Activated CD8-positive, alpha-beta memory T cell treated with anti-CD3 and anti-CD28 coated beads for 36 hours (primary cell): ENCODE data around the gene GPR156. TPM values are rescaled to one million over a fixed set of nuclear protein-coding genes. Genes with fewer than 3 reads are reported as not detected.
"Not testable (repeated sequence)": the region's sequence is repeated elsewhere in the genome, so short reads cannot be mapped to it uniquely, and the experiment has no call there.

ENCODE experiments used
- CTCF ChIA-PET: fragments of 350-600 bp; sonication (Branson Sonifier 250); formaldehyde crosslinking; loops from one replicate; lab custom pipeline; 2021; ENCODE audit warnings: antibody characterized with exemption; lab: Charles Lee
- POLR2A ChIA-PET: fragments of 350-600 bp; sonication (Branson Sonifier 250); formaldehyde crosslinking; loops from one replicate; lab custom pipeline; 2021; ENCODE audit warnings: antibody characterized with exemption; lab: Charles Lee
- total RNA-seq, 2 experiments: library from RNA; stranded (reverse); gene quantifications; one replicate each; pipeline ENCODE4 v1.2.3, GENCODE V29; 2021

The GPR156 gene
- total RNA-seq, 2 experiments from 2014 or later: 0.06 TPM; not detected in 1

DNA sequence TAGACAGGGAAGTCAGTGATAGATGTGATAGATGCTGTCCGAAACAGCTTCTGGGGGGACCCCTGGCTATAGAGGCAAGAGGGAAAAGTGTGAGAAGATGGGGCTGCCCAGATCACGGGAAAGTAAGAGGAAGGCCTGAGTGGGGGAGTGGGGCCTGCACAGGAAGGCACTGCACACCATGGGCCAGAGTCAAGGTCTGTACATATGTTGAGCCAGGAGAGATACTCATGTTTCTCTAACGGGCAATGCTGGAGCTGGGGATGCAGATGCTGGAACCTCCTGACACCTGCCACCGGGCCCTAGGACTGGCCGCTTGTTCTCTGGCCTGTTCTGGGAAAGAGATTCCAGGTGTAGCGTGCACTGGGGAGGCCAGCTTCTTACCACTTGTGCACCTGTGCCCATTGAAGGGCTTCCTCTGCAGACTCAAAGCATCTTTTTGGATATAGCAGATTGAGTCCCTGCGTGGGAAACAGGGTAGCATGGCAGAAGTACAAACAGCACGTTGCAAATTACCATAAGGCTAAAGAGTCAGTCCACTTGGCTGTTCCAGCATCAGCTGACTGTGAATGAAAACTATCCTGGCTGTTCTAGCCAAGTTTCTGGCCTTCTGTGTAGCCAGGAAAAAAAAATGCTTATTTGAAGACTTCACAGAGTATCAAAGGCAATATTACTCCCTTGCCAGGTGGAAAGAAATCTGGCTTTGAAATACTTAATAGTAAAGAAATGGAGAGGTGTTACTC, 113.7 kb downstream of the GPR156 start:
- POLR2A ChIA-PET: no interaction called here
- CTCF ChIA-PET: no interaction called here

DNA sequence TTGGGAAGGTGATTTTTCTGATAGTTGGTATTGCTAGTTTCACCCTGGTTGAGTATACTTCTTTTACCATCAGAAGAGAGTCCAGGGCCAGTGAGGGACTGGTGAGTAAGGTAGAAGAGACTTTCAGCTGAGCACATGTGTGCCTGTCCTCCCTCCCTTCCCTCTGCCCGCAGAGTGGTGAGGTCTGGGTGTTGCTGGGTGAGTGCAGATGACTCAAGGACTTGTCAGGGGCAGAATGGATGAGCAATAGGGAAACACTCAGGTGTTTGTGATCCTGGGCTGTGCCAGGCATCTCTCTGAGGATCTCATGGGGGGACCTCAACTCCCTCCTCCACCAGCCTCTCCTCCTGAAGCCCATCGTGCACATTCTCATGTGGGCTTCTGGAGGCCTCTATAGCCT, 114.8 kb downstream of the GPR156 start:
- CTCF ChIA-PET: no interaction called here
- POLR2A ChIA-PET: no interaction called here

DNA sequence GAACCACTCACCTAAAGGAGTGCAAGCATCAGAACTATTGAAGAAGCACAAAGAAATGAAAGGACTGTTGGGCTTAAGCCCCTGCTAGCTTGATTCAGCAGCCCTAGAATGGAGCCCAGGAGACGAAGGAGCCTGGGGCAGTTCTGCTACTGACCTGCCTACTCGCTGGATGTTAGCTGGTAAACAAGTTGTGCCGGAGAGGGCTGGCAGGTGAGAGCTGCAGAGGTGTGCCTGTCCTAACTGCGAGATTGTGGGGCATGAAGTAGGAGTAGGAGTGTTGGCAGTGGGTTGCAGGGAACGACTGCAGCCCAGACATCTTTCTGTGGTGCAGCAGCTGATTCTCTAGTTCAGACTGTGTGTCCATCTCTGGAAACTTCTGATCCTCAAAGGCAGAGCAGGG, 115.6 kb downstream of the GPR156 start:
- CTCF ChIA-PET: no interaction called here
- POLR2A ChIA-PET: no interaction called here

DNA sequence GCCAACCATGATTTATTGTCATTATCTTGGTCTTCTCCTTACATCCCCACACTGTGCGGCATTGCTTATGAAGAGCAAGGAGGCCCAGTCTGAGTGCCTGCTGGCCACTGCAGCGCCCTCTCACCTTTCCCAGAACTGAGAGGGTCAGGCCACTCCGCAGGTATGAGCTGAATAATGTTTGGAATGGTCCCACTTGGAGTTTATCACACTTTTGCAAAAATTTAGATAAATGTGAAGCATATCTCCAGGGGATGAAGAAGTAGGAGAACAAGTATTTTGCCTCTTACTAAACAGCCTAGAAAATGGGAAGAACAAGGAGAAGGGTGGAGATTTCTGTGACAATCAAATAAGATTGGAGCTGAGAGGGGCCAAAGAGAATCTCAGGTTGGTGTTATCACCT, 116.4 kb downstream of the GPR156 start:
- POLR2A ChIA-PET: no interaction called here

DNA sequence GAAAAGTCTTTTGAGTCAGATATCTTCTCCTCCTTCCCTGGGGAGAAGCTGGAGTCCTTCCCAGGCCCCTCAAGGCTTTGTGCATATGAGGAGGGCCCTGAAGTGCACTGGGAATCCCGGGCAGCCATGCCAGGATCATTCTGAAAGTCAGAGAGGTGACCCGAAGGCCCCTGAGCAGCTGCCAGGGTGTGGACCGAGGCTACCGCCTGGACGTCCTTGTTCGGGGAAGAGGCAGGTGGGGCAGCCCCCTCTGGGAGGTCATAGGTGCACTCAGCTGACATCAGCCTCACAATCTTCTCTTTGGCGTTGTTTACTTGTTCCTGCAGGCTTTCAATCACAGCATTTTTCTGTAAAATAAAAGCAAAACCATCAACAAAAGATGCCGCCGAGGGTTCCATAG, 117.0 kb downstream of the GPR156 start:
- ChIA-PET CTCF (no interaction called here), POLR2A (no interaction called here)

More for the DNA sequence above, 116.4 kb downstream of the GPR156 start:
- CTCF ChIA-PET: no interaction called here

DNA sequence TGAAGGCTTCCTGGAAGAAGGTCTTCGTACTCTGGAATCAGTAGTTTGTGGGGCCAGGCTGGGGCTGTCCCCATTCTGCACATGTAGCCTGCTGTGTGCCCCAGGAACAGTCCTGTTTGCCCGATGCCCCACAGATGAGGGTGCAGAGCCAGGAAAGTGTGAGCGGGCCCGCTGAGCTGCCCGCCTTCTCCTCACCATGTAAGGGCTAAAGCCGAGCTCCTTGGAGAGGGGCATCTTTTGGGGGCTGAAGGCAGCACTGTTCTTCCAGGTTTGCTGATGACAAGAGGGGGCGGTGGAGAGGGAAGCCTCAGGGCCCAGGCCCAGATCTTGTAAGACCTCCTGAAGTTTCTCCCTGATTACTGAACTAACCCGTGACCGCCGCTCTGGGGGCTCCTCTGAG, 117.5 kb downstream of the GPR156 start:
- ChIA-PET CTCF (no interaction called here), POLR2A (no interaction called here)

DNA sequence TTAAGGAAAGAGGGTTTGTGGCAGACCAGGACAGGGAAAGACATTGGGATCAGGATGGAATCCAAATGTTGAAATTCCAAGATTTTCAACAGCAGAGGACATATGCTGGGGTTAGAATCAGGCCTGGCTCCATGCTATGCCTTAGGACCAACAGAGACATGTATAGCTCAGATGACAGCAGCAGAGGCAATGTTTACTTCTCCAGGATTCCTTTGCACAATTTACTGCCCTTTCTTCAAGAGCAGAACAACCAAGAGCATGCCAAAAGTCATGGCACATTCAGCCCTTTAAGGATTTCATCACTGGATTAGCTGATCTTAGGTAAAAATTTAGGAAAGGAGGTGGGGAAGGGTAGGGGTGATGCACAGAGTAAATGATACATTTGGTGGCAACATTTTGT, 121.2 kb downstream of the GPR156 start:
- CTCF ChIA-PET: no interaction called here
- POLR2A ChIA-PET: no interaction called here

DNA sequence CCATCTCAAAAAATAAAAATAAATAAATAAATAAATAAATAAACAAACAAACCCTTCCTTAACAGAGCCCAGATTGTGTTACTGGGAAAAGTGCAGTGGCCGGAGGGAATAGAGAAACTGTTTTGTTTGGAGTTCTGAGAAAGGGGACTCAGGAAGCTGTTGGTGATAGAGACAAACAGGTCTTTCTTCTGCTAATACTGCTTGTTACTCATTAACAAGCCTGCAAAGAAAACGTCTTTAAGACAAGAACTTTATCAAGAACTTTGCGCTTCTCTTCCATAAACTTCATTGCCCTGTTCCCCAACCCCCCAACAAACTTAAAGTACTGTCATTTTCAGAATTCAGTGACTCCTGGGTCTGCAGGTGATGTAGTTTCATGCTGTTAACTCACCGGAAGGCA, 122.0 kb downstream of the GPR156 start:
- CTCF ChIA-PET: no interaction called here
- POLR2A ChIA-PET: no interaction called here

DNA sequence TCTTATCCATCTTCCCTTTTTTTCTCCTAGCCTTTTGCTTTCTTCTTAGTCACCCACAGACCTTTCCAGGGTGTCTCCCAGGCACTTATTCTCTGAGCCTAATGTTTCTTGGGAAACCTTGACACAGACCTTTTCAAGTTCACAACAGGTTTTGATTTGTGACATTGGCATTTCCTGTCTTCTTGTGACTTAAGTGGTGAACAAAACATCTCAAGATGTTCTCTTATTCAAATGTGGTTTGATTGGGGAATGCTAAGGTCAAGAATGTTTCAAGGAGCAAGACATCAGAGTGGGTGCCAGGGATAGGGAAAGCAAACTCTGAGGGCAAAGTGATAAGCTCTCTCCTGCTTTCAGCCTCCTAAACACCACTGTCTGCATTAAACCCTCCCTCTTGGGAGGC, 122.6 kb downstream of the GPR156 start:
- ChIA-PET CTCF (no interaction called here), POLR2A (no interaction called here)

DNA sequence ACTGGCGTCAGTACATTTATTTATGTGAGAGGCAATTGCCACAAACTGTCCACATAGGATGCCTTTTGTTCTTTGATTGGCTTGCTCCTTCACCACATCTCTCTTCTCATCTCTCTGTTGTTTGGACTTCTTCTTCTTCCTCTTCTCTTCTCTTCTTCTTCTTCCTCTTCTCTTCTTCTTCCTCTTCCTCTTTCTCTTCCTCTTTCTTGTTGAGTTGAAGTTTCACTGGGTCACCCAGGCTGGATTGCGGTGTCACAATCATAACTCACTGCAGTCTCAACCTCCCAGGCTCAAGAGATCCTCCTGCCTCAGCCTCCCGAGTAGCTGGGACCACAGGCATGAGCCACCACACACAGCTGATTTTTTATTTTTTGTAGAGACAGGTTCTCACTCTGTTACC, 123.1 kb downstream of the GPR156 start:
- POLR2A ChIA-PET: no interaction called here
- CTCF ChIA-PET: no interaction called here

DNA sequence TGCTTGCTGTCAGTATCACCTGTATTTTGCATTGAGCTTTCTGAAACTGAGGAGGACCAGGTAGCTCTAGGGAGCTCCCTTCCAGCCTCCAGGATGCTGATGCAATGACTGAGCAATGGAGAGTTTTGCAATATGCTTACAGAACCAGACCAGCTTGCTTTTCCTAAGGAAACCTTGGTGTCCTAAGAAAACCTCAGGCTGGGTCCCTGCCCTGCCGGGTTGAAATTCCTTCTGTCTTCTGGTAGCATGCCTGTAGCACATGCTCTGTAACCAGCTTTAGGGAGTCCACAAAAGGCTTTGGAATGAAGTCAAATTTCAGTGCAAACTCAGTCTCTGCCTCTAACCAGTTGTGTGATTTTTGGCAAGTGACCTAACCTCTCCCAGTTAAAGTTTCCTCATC, 125.0 kb downstream of the GPR156 start:
- CTCF ChIA-PET: no interaction called here
- POLR2A ChIA-PET: no interaction called here

DNA sequence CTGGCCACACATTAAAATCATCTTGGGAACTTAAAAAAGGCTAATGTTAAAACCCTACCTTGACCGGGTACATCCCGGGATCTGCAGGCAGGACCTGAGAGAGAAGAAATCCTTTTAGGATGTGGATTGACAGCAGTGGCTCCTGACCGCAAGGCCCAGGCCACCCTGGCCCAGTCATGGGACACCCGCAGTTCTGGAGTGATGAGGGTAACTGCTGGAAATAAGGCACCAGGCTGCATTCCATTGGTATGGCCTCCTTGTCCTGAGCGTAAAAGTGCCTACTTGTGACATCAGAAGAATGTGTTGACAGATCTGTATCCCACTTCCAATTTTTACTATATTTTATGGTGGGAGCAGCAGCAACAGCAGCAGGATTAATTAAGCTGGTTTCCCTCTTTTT, 127.3 kb downstream of the GPR156 start:
- CTCF ChIA-PET: no interaction called here

DNA sequence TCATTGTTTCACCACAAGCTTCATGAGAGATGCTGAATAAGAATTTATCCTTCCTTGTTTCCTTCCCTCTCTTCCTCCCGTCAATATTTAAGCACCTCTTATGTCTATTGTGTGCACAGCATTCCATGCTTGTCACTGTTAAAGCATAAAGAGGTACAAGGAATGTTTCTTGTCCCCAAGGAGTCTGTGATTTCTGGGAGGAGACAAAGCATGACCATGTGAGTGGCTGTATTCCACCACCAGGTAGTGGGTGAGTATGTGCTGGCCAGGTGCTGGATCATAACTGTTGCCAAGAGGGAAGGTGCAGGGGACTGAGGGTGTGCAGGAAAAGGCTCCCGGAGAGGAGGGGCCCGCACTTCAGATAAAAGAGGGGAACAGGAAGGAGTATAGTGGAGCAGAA, 127.9 kb downstream of the GPR156 start:
- POLR2A ChIA-PET: no interaction called here
- CTCF ChIA-PET: no interaction called here

More for the DNA sequence above, 127.3 kb downstream of the GPR156 start:
- POLR2A ChIA-PET: no interaction called here

DNA sequence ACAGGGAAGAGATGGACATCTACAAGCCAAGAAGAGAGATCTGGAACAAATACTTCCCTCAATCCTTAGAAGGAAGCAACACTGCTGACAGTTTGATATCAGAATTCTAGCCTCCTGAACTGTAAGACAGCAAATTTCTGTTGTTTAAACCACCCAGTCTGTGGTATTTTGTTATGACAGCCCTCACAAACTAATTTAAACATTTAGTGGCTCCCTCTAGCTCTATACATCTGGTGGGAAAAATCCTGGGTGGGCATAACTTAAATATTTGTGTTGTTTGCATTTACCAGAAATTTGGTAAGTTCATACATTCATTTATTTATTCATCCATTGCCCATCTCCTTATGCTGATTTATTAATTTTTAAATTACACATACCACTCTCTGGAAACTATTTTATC, 128.3 kb downstream of the GPR156 start:
- ChIA-PET CTCF (no interaction called here), POLR2A (no interaction called here)

DNA sequence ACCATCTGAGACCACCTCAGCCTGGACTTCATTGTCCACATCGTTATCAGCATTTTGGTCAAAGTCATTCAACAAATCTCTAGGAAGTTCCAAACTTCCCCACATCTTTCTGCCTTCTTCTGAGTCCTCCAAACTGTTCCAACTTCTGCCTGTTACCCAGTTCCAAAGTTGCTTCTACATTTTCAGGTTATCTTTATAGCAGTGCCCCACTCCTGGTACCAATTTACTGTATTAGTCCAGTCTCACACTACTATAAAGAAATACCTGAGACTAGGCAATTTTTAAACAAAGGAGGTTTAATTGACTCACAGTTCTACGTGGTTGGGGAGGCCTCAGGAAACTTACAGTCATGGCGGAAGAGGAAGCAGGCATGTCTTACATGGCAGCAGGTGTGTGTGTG, 129.3 kb downstream of the GPR156 start:
- POLR2A ChIA-PET, CTCF ChIA-PET: not testable (repeated sequence)

DNA sequence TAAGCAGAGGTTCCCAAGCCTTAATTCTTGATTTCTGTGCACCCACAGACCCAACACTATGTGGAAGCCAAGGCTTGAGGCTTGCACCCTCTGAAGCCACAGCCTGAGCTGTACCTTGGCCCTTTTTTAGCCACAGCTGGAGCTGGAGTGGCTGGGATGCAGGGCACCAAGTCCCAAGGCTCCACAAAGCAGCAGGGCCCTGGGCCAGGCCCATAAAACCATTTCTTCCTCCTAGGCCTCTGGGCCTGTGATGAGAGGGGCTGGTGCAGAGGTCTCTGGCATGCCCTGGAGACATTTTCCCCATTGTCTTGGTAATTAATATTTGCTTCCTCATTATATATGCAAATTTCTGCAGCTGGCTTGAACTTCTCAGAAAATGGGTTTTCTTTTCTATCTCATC, 129.9 kb downstream of the GPR156 start:
- POLR2A ChIA-PET: no interaction called here
- CTCF ChIA-PET: no interaction called here

DNA sequence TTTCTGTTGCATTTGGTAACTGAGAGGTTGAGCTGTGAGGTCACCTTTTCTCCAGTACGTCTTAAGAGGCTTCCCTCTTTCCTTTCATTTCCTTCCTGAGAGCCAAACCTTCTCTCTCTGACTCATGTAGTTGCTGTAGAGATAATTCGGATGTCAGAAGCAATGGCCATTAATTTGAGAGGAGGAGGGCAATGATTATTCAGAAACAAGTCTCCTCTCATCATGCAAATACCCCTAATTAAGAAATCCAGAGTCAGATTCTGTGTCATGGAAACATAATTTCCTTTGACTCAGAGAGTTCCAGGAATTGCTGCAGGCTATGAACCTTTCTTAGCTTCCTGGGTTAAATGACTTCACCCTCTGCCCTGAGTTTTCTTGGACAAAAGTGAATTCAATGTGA, 131.7 kb downstream of the GPR156 start:
- CTCF ChIA-PET: no interaction called here

DNA sequence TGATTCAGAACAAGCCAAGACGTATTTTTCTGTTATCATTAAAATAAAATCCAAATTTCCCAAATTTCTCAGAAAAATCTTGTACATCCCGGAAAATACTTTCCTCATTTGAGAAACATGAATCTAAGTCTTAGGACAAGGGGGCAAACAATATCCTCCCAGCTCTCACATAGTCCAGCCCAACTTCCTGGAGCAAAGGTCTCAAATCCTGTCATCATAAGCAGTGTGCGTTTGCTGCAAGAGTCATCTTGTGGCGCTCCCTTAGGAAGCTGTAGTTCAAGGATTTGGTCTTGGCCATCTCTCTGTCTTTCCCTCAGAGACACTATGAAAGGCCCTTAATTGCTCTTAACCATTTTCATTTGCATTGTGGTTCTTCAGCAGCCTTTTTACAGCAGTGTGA, 133.2 kb downstream of the GPR156 start:
- POLR2A ChIA-PET: no interaction called here
- CTCF ChIA-PET: no interaction called here

More for the DNA sequence above, 131.7 kb downstream of the GPR156 start:
- POLR2A ChIA-PET: no interaction called here

DNA sequence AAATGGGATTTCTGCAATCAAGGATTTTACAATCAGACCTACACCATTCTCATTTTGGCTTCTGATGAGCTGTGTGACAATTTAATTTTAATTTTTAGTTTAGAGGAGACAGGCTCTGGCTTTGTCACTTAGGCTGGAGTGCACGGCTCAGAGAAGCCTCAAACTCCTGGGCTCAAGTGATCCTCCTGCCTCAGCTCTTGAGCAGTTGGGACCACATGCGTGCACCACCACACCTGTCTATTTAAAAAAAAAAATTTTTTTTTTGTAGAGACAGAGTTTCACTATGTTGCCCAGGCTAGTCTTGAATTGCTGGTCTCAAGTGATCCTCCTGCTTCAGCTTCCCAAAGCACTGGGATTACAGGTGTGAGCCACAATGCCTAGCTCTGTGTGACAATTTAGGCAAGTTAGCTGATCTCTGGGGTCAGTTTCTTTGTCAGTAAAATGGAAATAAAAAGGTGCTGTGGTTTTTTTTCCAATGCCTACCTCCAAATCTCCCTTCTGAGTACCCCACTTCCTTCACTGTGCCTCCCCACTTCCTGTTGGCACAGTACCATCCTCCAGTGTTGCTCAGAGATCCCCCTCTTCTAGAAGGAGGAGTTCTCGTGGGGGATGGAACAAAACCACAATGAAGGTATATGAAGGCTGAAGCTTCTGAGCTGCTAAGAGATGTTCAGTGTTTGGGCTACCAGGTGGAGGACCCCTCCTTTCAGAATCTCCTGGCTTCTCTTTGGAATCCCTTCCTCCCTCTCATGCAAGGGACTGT, 136.7 kb downstream of the GPR156 start:
- ChIA-PET POLR2A (no interaction called here), CTCF (interaction anchor here (0.7 to 1.8 kb wide), 2 partner anchors 328 to 495 kb away, joined by 4 to 5 read pairs; no protein-coding TSS in a partner anchor)

DNA sequence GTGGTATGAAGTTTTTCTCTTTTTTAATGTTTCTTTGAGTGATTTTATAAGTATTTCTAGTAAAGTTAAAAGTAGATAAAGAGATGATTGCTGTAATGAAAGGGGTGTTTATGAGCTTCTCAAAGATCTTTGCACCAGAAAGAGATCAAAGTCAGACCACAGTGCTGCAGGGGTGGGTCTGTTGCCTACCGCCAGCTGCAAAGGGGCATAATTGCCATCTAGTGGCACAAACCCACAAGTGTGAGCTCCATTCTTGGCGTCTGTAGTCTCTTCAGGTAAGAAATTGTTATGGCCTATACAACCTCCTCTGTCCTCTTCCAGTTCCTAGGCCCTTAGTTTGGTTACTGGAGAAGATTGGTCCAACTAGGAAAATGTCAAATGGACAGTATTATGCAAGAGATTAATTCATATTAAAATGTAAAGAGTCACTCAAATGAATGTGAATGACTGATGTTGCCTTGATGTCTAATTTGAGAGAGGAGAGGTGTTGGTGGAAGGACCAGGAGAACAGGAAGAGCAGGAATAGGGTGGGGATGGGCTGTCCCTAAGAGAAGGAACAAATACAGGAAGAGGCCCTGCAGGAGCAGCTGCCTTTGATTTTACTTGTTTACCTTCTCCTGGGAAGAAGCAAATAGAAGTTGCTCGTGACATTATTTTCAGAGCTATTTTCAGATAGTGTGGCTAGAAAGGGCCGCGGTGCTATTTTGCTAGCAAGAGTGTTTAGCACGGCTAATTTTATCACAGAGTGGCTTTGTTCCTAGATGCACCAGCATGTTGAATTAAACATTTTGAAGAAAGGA, 137.8 kb downstream of the GPR156 start:
- ChIA-PET CTCF (interaction anchor here (0.7 to 1.8 kb wide), 8 partner anchors 15 to 334 kb away, joined by 3 to 5 read pairs (median 4); no protein-coding TSS in a partner anchor), POLR2A (no interaction called here)
